HG03108 (cell line): ENCODE data around the gene TBC1D8B.
"Not testable (repeated sequence)": the region's sequence is repeated elsewhere in the genome, so short reads cannot be mapped to it uniquely, and the experiment has no call there.

Experiments
- ATAC-seq: cut with Tn5 transposase; IDR thresholded peaks from one replicate; pipeline ENCODE4 v1.9.1; 2021; ENCODE audit warnings: moderate library complexity; ENCODE audit not compliant: unreplicated experiment

TBC1D8B gene

GRCh38 chrX:106802388-106803275 lies at the start of gene TBC1D8B:
TSS of gene TBC1D8B (plus strand) at chrX:106802673. CDS start at chrX:106802854, 181 bp downstream.
- peak; percentile 97 for ATAC-seq

- ATAC-seq = not testable (repeated sequence)
These were observed 33.2 kb upstream of the TBC1D8B start for GRCh38 chrX:106769288-106769687.

- ATAC-seq = no peak
These were observed 27.5 kb upstream of the TBC1D8B start for GRCh38 chrX:106774981-106775380.

- no peak for ATAC-seq
These were observed 22.2 kb upstream of the TBC1D8B start for GRCh38 chrX:106780264-106780663.

- no peak for ATAC-seq
These were observed 21.7 kb upstream of the TBC1D8B start for GRCh38 chrX:106780664-106781377.

GRCh38 chrX:106783716-106784115 lies 18.8 kb upstream of the TBC1D8B start:
- no peak for ATAC-seq

GRCh38 chrX:106791495-106791894 lies 11.0 kb upstream of the TBC1D8B start:
- no peak for ATAC-seq

GRCh38 chrX:106802063-106802387 lies 448 bp upstream of the TBC1D8B start:
- ATAC-seq = no peak

GRCh38 chrX:106811131-106811910 lies 8.8 kb downstream of the TBC1D8B start:
- ATAC-seq = no peak

- ATAC-seq = not testable (repeated sequence)
These were observed 10.5 kb downstream of the TBC1D8B start for GRCh38 chrX:106812930-106813329.

GRCh38 chrX:106814093-106814492 lies 11.6 kb downstream of the TBC1D8B start:
- not testable (repeated sequence) for ATAC-seq

- ATAC-seq = no peak
These were observed 60.7 kb downstream of the TBC1D8B start for GRCh38 chrX:106862972-106863688.

GRCh38 chrX:106863697-106864096 lies 61.2 kb downstream of the TBC1D8B start:
- ATAC-seq = no peak

GRCh38 chrX:106872796-106873195 lies 70.3 kb downstream of the TBC1D8B start:
- not testable (repeated sequence) for ATAC-seq

GRCh38 chrX:106874075-106874474 lies 71.6 kb downstream of the TBC1D8B start:
- no peak for ATAC-seq

GRCh38 chrX:106875151-106875550 lies 72.7 kb downstream of the TBC1D8B start:
- no peak for ATAC-seq

- no peak for ATAC-seq
These were observed 87.0 kb downstream of the TBC1D8B start for GRCh38 chrX:106889468-106889867.

- no peak for ATAC-seq
These were observed 89.4 kb downstream of the TBC1D8B start for GRCh38 chrX:106891762-106892460.

- ATAC-seq = peak; percentile 62
These were observed 92.0 kb downstream of the TBC1D8B start for GRCh38 chrX:106894392-106894909.

GRCh38 chrX:106894978-106895452 lies 92.5 kb downstream of the TBC1D8B start:
- ATAC-seq = no peak
